IMR-90 (cell line): ENCODE results near the gene PEA15.

Experiments used
- BHLHE40 ChIP-seq: fragments of 150-350 bp; IDR thresholded peaks from 2 replicates; pipeline ENCODE4 v1.6.1; 2016; ENCODE audit warnings: mild to moderate bottlenecking, low read depth, low read length
- CTCF ChIP-seq: conservative IDR thresholded peaks from 2 replicates; pipeline ENCODE4 v1.5.1; 2012; ENCODE audit warnings: mild to moderate bottlenecking, low read depth, low read length, improper control_type of control experiment
- MXI1 ChIP-seq: IDR thresholded peaks from 2 replicates; pipeline ENCODE4 v1.6.1; 2012; ENCODE audit warnings: low read depth, mild to moderate bottlenecking, low read length, moderate library complexity, borderline replicate concordance
- POLR2A ChIP-seq: IDR thresholded peaks from 2 replicates; pipeline ENCODE4 v1.6.1; 2012; ENCODE audit warnings: mild to moderate bottlenecking, low read depth, low read length
- RAD21 ChIP-seq: IDR thresholded peaks from 2 replicates; pipeline ENCODE4 v1.6.1; 2012; ENCODE audit warnings: low read length, improper control_type of control experiment
- USF2 ChIP-seq: fragments of 150-350 bp; IDR thresholded peaks from 2 replicates; pipeline ENCODE4 v1.6.1; 2017; ENCODE audit warnings: mild to moderate bottlenecking, antibody characterized with exemption, low read length, low read depth

- TF ChIP-seq POLR2A (no peak), CTCF (no peak), RAD21 (no peak), USF2 (no peak), BHLHE40 (no peak), MXI1 (no peak)
These were observed 4.4 kb upstream of the PEA15 start for GRCh38 chr1:160200786-160201185.
